GM21423 (cell line): ENCODE measurements around the gene APOL2.

Experiments
- ATAC-seq: cut with Tn5 transposase; IDR thresholded peaks from one replicate; pipeline ENCODE4 v1.9.1; 2021; ENCODE audit warnings: mild to moderate bottlenecking, moderate library complexity; ENCODE audit not compliant: unreplicated experiment

APOL2 gene

GRCh38 chr22:36180928-36181327 lies 58.4 kb downstream of the APOL2 start:
- no peak for ATAC-seq

- no peak for ATAC-seq
Observed at GRCh38 chr22:36180038-36180880, 59.1 kb downstream of the APOL2 start.

- no peak for ATAC-seq
Observed at GRCh38 chr22:36177160-36177559, 62.2 kb downstream of the APOL2 start.
